ENCODE measurements around the gene PFKFB3. TPM values are rescaled to one million over a fixed set of nuclear protein-coding genes. Genes with fewer than 3 reads are reported as not detected.
"Not testable (repeated sequence)": the region's sequence is repeated elsewhere in the genome, so short reads cannot be mapped to it uniquely, and the experiment has no call there.

PFKFB3 gene
- total RNA-seq, 1 experiment from 2014 or later: 43.6 TPM

- Histone ChIP-seq H3K9me3 (ENCODE audit: low read length) (no peaks in the 10 kb centered on the region), H4K20me1 (ENCODE audit: insufficient read depth, low read depth, low read length) (peaks cover 16% of the 10 kb centered on the region; the same call in 1 of the 2 replicates), H3K79me2 (ENCODE audit: low read length) (peaks cover 22% of the 10 kb centered on the region), H3K9me2 (replicated peaks; ENCODE audit: insufficient read depth, low read length) (no peaks in the 10 kb centered on the region), H3K27ac (ENCODE audit: low read length) (no peak overlapping the region; the same call in 1 of the 2 replicates), H3K36me3 (ENCODE audit: insufficient read depth, low read length) (no peaks in the 10 kb centered on the region), H2AFZ (ENCODE audit: low read length) (peak overlapping the region; percentile 91), H3K4me3 (ENCODE audit: low read length) (peak overlapping the region; percentile 89), H3K4me1 (ENCODE audit: low read length) (peaks cover 46% of the 10 kb centered on the region), H3K27me3 (ENCODE audit: low read length) (no peaks in the 10 kb centered on the region), H3K4me2 (ENCODE audit: low read depth, low read length, poor library complexity, severe bottlenecking) (peak overlapping the region; percentile 97), H3K9ac (ENCODE audit: low read length) (peak overlapping the region; percentile 86)
- DNase-seq: peak; percentile 70
These were observed 1.8 kb upstream of the PFKFB3 start for GRCh38 chr10:6200734-6201515.

- Histone ChIP-seq H3K9me3 (ENCODE audit: low read length) (no peaks in the 10 kb centered on the region), H3K36me3 (ENCODE audit: insufficient read depth, low read length) (no peaks in the 10 kb centered on the region), H4K20me1 (ENCODE audit: insufficient read depth, low read depth, low read length) (peaks cover 16% of the 10 kb centered on the region; the same call in 1 of the 2 replicates), H3K9ac (ENCODE audit: low read length) (peak overlapping the region; percentile 86), H3K4me3 (ENCODE audit: low read length) (peak overlapping the region; percentile 89), H3K27ac (ENCODE audit: low read length) (peak overlapping the region; percentile 56), H3K27me3 (ENCODE audit: low read length) (no peaks in the 10 kb centered on the region), H3K4me2 (ENCODE audit: low read depth, low read length, poor library complexity, severe bottlenecking) (peak overlapping the region; percentile 97), H3K4me1 (ENCODE audit: low read length) (peaks cover 46% of the 10 kb centered on the region), H3K79me2 (ENCODE audit: low read length) (peaks cover 22% of the 10 kb centered on the region), H3K9me2 (replicated peaks; ENCODE audit: insufficient read depth, low read length) (no peaks in the 10 kb centered on the region), H2AFZ (ENCODE audit: low read length) (peak overlapping the region; percentile 71; the same call in 1 of the 2 replicates)
- DNase-seq: peak; percentile 92
These were observed 1.2 kb upstream of the PFKFB3 start for GRCh38 chr10:6201516-6201975.

- H3K9me2 ChIP-seq (replicated peaks; ENCODE audit: insufficient read depth, low read length): no peaks in the 10 kb centered on the region
- H3K4me3 ChIP-seq (ENCODE audit: low read length): peak overlapping the region; percentile 89
- no peaks in the 10 kb centered on the region for H3K27me3 ChIP-seq (ENCODE audit: low read length)
- H3K4me1 ChIP-seq (ENCODE audit: low read length): peaks cover 43% of the 10 kb centered on the region
- peak overlapping the region; percentile 71; the same call in 1 of the 2 replicates for H2AFZ ChIP-seq (ENCODE audit: low read length)
- peak overlapping the region; percentile 86 for H3K9ac ChIP-seq (ENCODE audit: low read length)
- no peak for DNase-seq
- H4K20me1 ChIP-seq (ENCODE audit: insufficient read depth, low read depth, low read length): peaks cover 16% of the 10 kb centered on the region; the same call in 1 of the 2 replicates
- H3K27ac ChIP-seq (ENCODE audit: low read length): peak overlapping the region; percentile 56
- no peaks in the 10 kb centered on the region for H3K36me3 ChIP-seq (ENCODE audit: insufficient read depth, low read length)
- peaks cover 23% of the 10 kb centered on the region for H3K79me2 ChIP-seq (ENCODE audit: low read length)
- peak overlapping the region; percentile 97 for H3K4me2 ChIP-seq (ENCODE audit: low read depth, low read length, poor library complexity, severe bottlenecking)
- H3K9me3 ChIP-seq (ENCODE audit: low read length): no peaks in the 10 kb centered on the region
These were observed 541 bp upstream of the PFKFB3 start for GRCh38 chr10:6202098-6202683.

- H3K9me2 ChIP-seq (replicated peaks; ENCODE audit: insufficient read depth, low read length): no peaks in the 10 kb centered on the region
- no peaks in the 10 kb centered on the region for H3K36me3 ChIP-seq (ENCODE audit: insufficient read depth, low read length)
- peak overlapping the region; percentile 74 for H2AFZ ChIP-seq (ENCODE audit: low read length)
- peaks cover 36% of the 10 kb centered on the region for H3K79me2 ChIP-seq (ENCODE audit: low read length)
- H3K9me3 ChIP-seq (ENCODE audit: low read length): no peaks in the 10 kb centered on the region
- DNase-seq: peak; percentile 85
- H4K20me1 ChIP-seq (ENCODE audit: insufficient read depth, low read depth, low read length): peaks cover 25% of the 10 kb centered on the region; the same call in 1 of the 2 replicates
- no peaks in the 10 kb centered on the region for H3K27me3 ChIP-seq (ENCODE audit: low read length)
- H3K4me2 ChIP-seq (ENCODE audit: low read depth, low read length, poor library complexity, severe bottlenecking): peak overlapping the region; percentile 97
- H3K4me3 ChIP-seq (ENCODE audit: low read length): peak overlapping the region; percentile 89
- H3K9ac ChIP-seq (ENCODE audit: low read length): peak overlapping the region; percentile 86
- peak overlapping the region; percentile 53 for H3K27ac ChIP-seq (ENCODE audit: low read length)
- H3K4me1 ChIP-seq (ENCODE audit: low read length): peaks cover 38% of the 10 kb centered on the region
These were observed 765 bp downstream of the PFKFB3 start for GRCh38 chr10:6203331-6204062.

- Histone ChIP-seq H3K27ac (ENCODE audit: low read length) (peak overlapping the region; percentile 54; the same call in 1 of the 2 replicates), H3K27me3 (ENCODE audit: low read length) (no peaks in the 10 kb centered on the region), H3K9ac (ENCODE audit: low read length) (peak overlapping the region; percentile 86), H3K4me1 (ENCODE audit: low read length) (peaks cover 38% of the 10 kb centered on the region), H3K79me2 (ENCODE audit: low read length) (peaks cover 41% of the 10 kb centered on the region), H3K4me3 (ENCODE audit: low read length) (peak overlapping the region; percentile 89), H3K4me2 (ENCODE audit: low read depth, low read length, poor library complexity, severe bottlenecking) (peak overlapping the region; percentile 97), H3K9me3 (ENCODE audit: low read length) (no peaks in the 10 kb centered on the region), H2AFZ (ENCODE audit: low read length) (peak overlapping the region; percentile 52; the same call in 1 of the 2 replicates), H3K36me3 (ENCODE audit: insufficient read depth, low read length) (no peaks in the 10 kb centered on the region), H3K9me2 (replicated peaks; ENCODE audit: insufficient read depth, low read length) (no peaks in the 10 kb centered on the region), H4K20me1 (ENCODE audit: insufficient read depth, low read depth, low read length) (peaks cover 30% of the 10 kb centered on the region; the same call in 1 of the 2 replicates)
- peak; percentile 50 for DNase-seq
These were observed 1.3 kb downstream of the PFKFB3 start for GRCh38 chr10:6204063-6204340.

GRCh38 chr10:6204341-6205191, 1.8 kb downstream of the PFKFB3 start:
- H3K9ac ChIP-seq (ENCODE audit: low read length): peak overlapping the region; percentile 86
- peak; percentile 50 for DNase-seq
- H3K27ac ChIP-seq (ENCODE audit: low read length): peak overlapping the region; percentile 54; the same call in 1 of the 2 replicates
- H3K4me1 ChIP-seq (ENCODE audit: low read length): peaks cover 38% of the 10 kb centered on the region
- peak overlapping the region; percentile 89 for H3K4me3 ChIP-seq (ENCODE audit: low read length)
- H3K27me3 ChIP-seq (ENCODE audit: low read length): no peaks in the 10 kb centered on the region
- H3K9me2 ChIP-seq (replicated peaks; ENCODE audit: insufficient read depth, low read length): no peaks in the 10 kb centered on the region
- no peaks in the 10 kb centered on the region for H3K9me3 ChIP-seq (ENCODE audit: low read length)
- H4K20me1 ChIP-seq (ENCODE audit: insufficient read depth, low read depth, low read length): peaks cover 33% of the 10 kb centered on the region; the same call in 1 of the 2 replicates
- no peaks in the 10 kb centered on the region for H3K36me3 ChIP-seq (ENCODE audit: insufficient read depth, low read length)
- H3K79me2 ChIP-seq (ENCODE audit: low read length): peaks cover 46% of the 10 kb centered on the region
- H2AFZ ChIP-seq (ENCODE audit: low read length): no peak overlapping the region
- peak overlapping the region; percentile 97 for H3K4me2 ChIP-seq (ENCODE audit: low read depth, low read length, poor library complexity, severe bottlenecking)

- peaks cover 23% of the 10 kb centered on the region for H3K4me1 ChIP-seq (ENCODE audit: low read length)
- H3K9me2 ChIP-seq (replicated peaks; ENCODE audit: insufficient read depth, low read length); DNase-seq; H2AFZ ChIP-seq (ENCODE audit: low read length); H3K27ac ChIP-seq (ENCODE audit: low read length); H3K27me3 ChIP-seq (ENCODE audit: low read length); H3K4me3 ChIP-seq (ENCODE audit: low read length); H3K36me3 ChIP-seq (ENCODE audit: insufficient read depth, low read length); H3K9ac ChIP-seq (ENCODE audit: low read length); H3K4me2 ChIP-seq (ENCODE audit: low read depth, low read length, poor library complexity, severe bottlenecking); H3K9me3 ChIP-seq (ENCODE audit: low read length): not testable (repeated sequence)
- H3K79me2 ChIP-seq (ENCODE audit: low read length): peaks cover 54% of the 10 kb centered on the region
- H4K20me1 ChIP-seq (ENCODE audit: insufficient read depth, low read depth, low read length): peaks cover 40% of the 10 kb centered on the region; the same call in 1 of the 2 replicates
These were observed 3.8 kb downstream of the PFKFB3 start for GRCh38 chr10:6206486-6206885.

Data from Karpas-422 (cell line).